HCT116 (cell line): ENCODE results near the gene S100A12. TPM values are rescaled to one million over a fixed set of nuclear protein-coding genes. Genes with fewer than 3 reads are reported as not detected.

Experiments
- ATAC-seq: fragments of 200-7000 bp; cut with Tn5 transposase; 2 replicates; pipeline ENCODE4 v1.9.1; 2020; ENCODE audit warnings: mild to moderate bottlenecking, moderate library complexity
- BruUV-seq: library from RNA; stranded (reverse); fragments of 400-500 nt; replicated peaks from 2 replicates; lab custom pipeline; 2021; lab: Mats Ljungman, UMichigan
- CTCF ChIA-PET: fragments of 300-600 bp; sonication (Branson Sonifier 250); formaldehyde crosslinking; loops from one replicate; lab custom pipeline; 2021; ENCODE audit warnings: antibody characterized with exemption; lab: Charles Lee
- POLR2A ChIA-PET: fragments of 300-600, 350-600 bp; sonication (Branson Sonifier 250); formaldehyde crosslinking; loops from one replicate; lab custom pipeline; 2021; ENCODE audit warnings: antibody characterized with exemption; lab: Charles Lee
- RAD21 ChIA-PET, 2 experiments: fragments of 300-600 bp; sonication (Branson Sonifier 250); formaldehyde crosslinking; loops; one replicate each; lab custom pipeline; 2023; ENCODE audit warnings: low total read pairs in 2 of 2; ENCODE audit not compliant: uncharacterized antibody in 2 of 2, unreplicated experiment in 2 of 2, low non-redundant PET in 1 of 2; lab: Charles Lee
- DNase-seq: peaks from one replicate; pipeline ENCODE4 v3.0.0-alpha.2; 2010; ENCODE audit warnings: low read depth, low spot score
- H2AFZ ChIP-seq: fragments of 200-600 bp; shearing (Covaris generic), sonication (generic); 2 replicates; pipeline ENCODE4 v1.6.1; 2017; ENCODE audit warnings: low read depth, mixed run types, mixed read lengths, antibody characterized with exemption, low read length; ENCODE audit not compliant: poor library complexity, severe bottlenecking
- H3K27ac ChIP-seq: 2 replicates; pipeline ENCODE4 v1.5.1; 2012; ENCODE audit warnings: low read depth, low read length
- H3K27me3 ChIP-seq: fragments of 200-600 bp; sonication (generic); 2 replicates; pipeline ENCODE4 v1.6.1; 2016; ENCODE audit warnings: mixed run types, low read length, mixed read lengths; ENCODE audit not compliant: insufficient read depth
- H3K36me3 ChIP-seq, 2 experiments: fragments of 200-500 bp in 1 of 2; fragments of 200-600 bp in 1 of 2; sonication (Bioruptor generic) in 1 of 2; sonication (generic) in 1 of 2; 2 replicates each; pipeline versions ENCODE4 v1.5.1 to v1.6.1; 2014 to 2016; ENCODE audit warnings: low read length in 2 of 2, inconsistent platforms in 1 of 2, mixed read lengths in 1 of 2, mixed run types in 1 of 2; ENCODE audit not compliant: insufficient read depth in 2 of 2, control insufficient read depth in 1 of 2
- H3K4me1 ChIP-seq, 2 experiments: fragments of 200-600 bp in 1 of 2; sonication (generic) in 1 of 2; 2 replicates each; pipeline versions ENCODE4 v1.5.1 to v1.6.1; 2012 to 2017; ENCODE audit warnings: low read length in 2 of 2, inconsistent platforms in 1 of 2, mild to moderate bottlenecking in 1 of 2, mixed read lengths in 1 of 2, mixed run types in 1 of 2, moderate library complexity in 1 of 2; ENCODE audit not compliant: insufficient read depth in 2 of 2, control insufficient read depth in 1 of 2
- H3K4me2 ChIP-seq: fragments of 200-600 bp; sonication (generic); 2 replicates; pipeline ENCODE4 v1.6.1; 2017; ENCODE audit warnings: mixed run types, low read length, mixed read lengths
- H3K4me3 ChIP-seq, 2 experiments: fragments of 200-600 bp in 1 of 2; sonication (generic) in 1 of 2; replicated peaks in 1 of 2; 2 replicates each; pipeline ENCODE4 v1.5.1; 2011 to 2016; ENCODE audit warnings: low read length in 2 of 2, control low read depth in 1 of 2, low read depth in 1 of 2, mild to moderate bottlenecking in 1 of 2, mixed read lengths in 1 of 2, mixed run types in 1 of 2
- H3K79me2 ChIP-seq: fragments of 200-600 bp; sonication (generic); 2 replicates; pipeline ENCODE4 v1.6.1; 2017; ENCODE audit warnings: mild to moderate bottlenecking, mixed run types, low read length, moderate library complexity, mixed read lengths; ENCODE audit not compliant: insufficient read depth
- H3K9ac ChIP-seq: fragments of 200-600 bp; sonication (generic); 2 replicates; pipeline ENCODE4 v1.6.1; 2016; ENCODE audit warnings: low read length, mixed read lengths
- H3K9me2 ChIP-seq: fragments of 200-600 bp; sonication (generic), shearing (Covaris generic); 2 replicates; pipeline ENCODE4 v1.6.1; 2017; ENCODE audit warnings: mixed run types, mild to moderate bottlenecking, moderate library complexity; ENCODE audit not compliant: insufficient read depth
- H3K9me3 ChIP-seq, 2 experiments: fragments of 200-500 bp in 1 of 2; fragments of 200-600 bp in 1 of 2; sonication (Bioruptor generic) in 1 of 2; sonication (generic) in 1 of 2; 2 replicates each; pipeline ENCODE4 v1.6.1; 2014 to 2017; ENCODE audit warnings: low read length in 2 of 2, mixed read lengths in 2 of 2, inconsistent platforms in 1 of 2, low read depth in 1 of 2, mild to moderate bottlenecking in 1 of 2, mixed run types in 1 of 2, moderate library complexity in 1 of 2; ENCODE audit not compliant: control insufficient read depth in 1 of 2, insufficient read depth in 1 of 2
- H4K20me1 ChIP-seq: fragments of 200-600 bp; sonication (generic), shearing (Covaris generic); 2 replicates; pipeline ENCODE4 v1.6.1; 2017; ENCODE audit warnings: mixed run types, mild to moderate bottlenecking, moderate library complexity; ENCODE audit not compliant: insufficient read depth
- CBX3 ChIP-seq: IDR thresholded peaks from 2 replicates; pipeline ENCODE4 v1.6.1; 2012; ENCODE audit warnings: low read depth
- CEBPB ChIP-seq: IDR thresholded peaks from 2 replicates; pipeline ENCODE4 v1.6.1; 2012; ENCODE audit warnings: low read depth
- CTCF ChIP-seq, 3 experiments: fragments of 200-600 bp in 1 of 3; sonication (generic) in 1 of 3; IDR thresholded peaks in 2 of 3; conservative IDR thresholded peaks in 1 of 3; 2 replicates each; pipeline ENCODE4 v1.5.1; 2012 to 2017; ENCODE audit warnings: low read depth in 2 of 3, low read length in 2 of 3, antibody characterized with exemption in 1 of 3, borderline replicate concordance in 1 of 3, control low read depth in 1 of 3, mild to moderate bottlenecking in 1 of 3, mixed read lengths in 1 of 3, mixed run types in 1 of 3, moderate library complexity in 1 of 3; ENCODE audit not compliant: insufficient read depth in 1 of 3
- EGR1 ChIP-seq: IDR thresholded peaks from 2 replicates; pipeline ENCODE4 v1.6.1; 2012; ENCODE audit warnings: low read depth
- ELF1 ChIP-seq: IDR thresholded peaks from 2 replicates; pipeline ENCODE4 v1.6.1; 2012; ENCODE audit warnings: low read depth, borderline replicate concordance
- EZH2 ChIP-seq: fragments of 200-600 bp; sonication (generic); IDR thresholded peaks from 2 replicates; pipeline ENCODE4 v1.6.1; 2017; ENCODE audit warnings: antibody characterized with exemption, mixed run types
- FOSL1 ChIP-seq: IDR thresholded peaks from 2 replicates; pipeline ENCODE4 v1.6.1; 2012; ENCODE audit warnings: low read depth
- JUND ChIP-seq: IDR thresholded peaks from 2 replicates; pipeline ENCODE4 v1.6.1; 2012
- POLR2A ChIP-seq: IDR thresholded peaks from 2 replicates; pipeline ENCODE4 v1.7.0; 2011; ENCODE audit warnings: borderline replicate concordance; ENCODE audit not compliant: insufficient read depth, insufficient read length; ENCODE audit errors: extremely low read depth
- RAD21 ChIP-seq: IDR thresholded peaks from 2 replicates; pipeline ENCODE4 v1.6.1; 2012; ENCODE audit warnings: low read depth, mild to moderate bottlenecking
- SIN3A ChIP-seq: IDR thresholded peaks from 2 replicates; pipeline ENCODE4 v1.6.1; 2012; ENCODE audit warnings: low read depth
- SP1 ChIP-seq: IDR thresholded peaks from 2 replicates; pipeline ENCODE4 v1.6.1; 2012; ENCODE audit warnings: low read depth
- SRF ChIP-seq: IDR thresholded peaks from 2 replicates; pipeline ENCODE4 v1.6.1; 2012; ENCODE audit warnings: low read depth
- TCF7L2 ChIP-seq: IDR thresholded peaks from 2 replicates; pipeline ENCODE4 v1.7.0; 2011; ENCODE audit warnings: borderline replicate concordance, inconsistent platforms; ENCODE audit not compliant: insufficient read depth, insufficient read length; ENCODE audit errors: extremely low read depth
- YY1 ChIP-seq: IDR thresholded peaks from 2 replicates; pipeline ENCODE4 v1.6.1; 2011; ENCODE audit warnings: low read length, low read depth, moderate library complexity, mild to moderate bottlenecking; ENCODE audit not compliant: insufficient replicate concordance; ENCODE audit errors: extremely low read depth
- ZFX ChIP-seq: fragments of 450-650 bp; IDR thresholded peaks from 2 replicates; pipeline ENCODE4 v1.6.1; 2017
- ZNF274 ChIP-seq: fragments of 200-500 bp; sonication (Bioruptor generic); IDR thresholded peaks from 2 replicates; pipeline ENCODE4 v1.6.1; 2014; ENCODE audit warnings: mild to moderate bottlenecking, low read depth, low read length, inconsistent platforms
- intact Hi-C: fragments of 100-400 bp; cut with micrococcal nuclease; formaldehyde crosslinking; loops from 2 replicates; pipeline ENCODE4 v1.10.0; 2022
- total RNA-seq: library from RNA; stranded (reverse); gene quantifications from one replicate; pipeline ENCODE4 v1.2.1, GENCODE V29; 2021; ENCODE audit not compliant: unreplicated experiment
- TF ChIP-seq, protein P1 (sequence below): IDR thresholded peaks from 2 replicates; pipeline ENCODE4 v1.6.1; 2011; ENCODE audit warnings: mild to moderate bottlenecking, low read length, moderate library complexity; ENCODE audit not compliant: insufficient replicate concordance; ENCODE audit errors: extremely low read depth

Gene S100A12
- total RNA-seq, 1 experiment from 2014 or later: not detected

- Histone ChIP-seq H3K36me3 (no peaks in the 10 kb centered on the region), H3K27me3 (peaks cover 7% of the 10 kb centered on the region), H3K27ac (no peak overlapping the region), H2AFZ (no peak overlapping the region), H4K20me1 (no peaks in the 10 kb centered on the region), H3K9me3 (no peaks in the 10 kb centered on the region), H3K4me1 (no peaks in the 10 kb centered on the region; a peak in 1 of 4 replicates), H3K9me2 (no peaks in the 10 kb centered on the region), H3K4me3 (no peak overlapping the region), H3K9ac (no peak overlapping the region), H3K79me2 (no peaks in the 10 kb centered on the region), H3K4me2 (no peak overlapping the region)
- DNase-seq (no peak), ATAC-seq (no peak)
- RAD21 ChIA-PET: no interaction called here
- no TSS peak for BruUV-seq
- CTCF ChIA-PET: interaction anchor here (1.1 kb wide), 1 partner anchor 136 kb away, joined by 5 read pairs; no protein-coding TSS in a partner anchor
- POLR2A ChIA-PET: no interaction called here
- TF ChIP-seq EZH2: no peak
- no peak for TF ChIP-seq FOSL1
- TF ChIP-seq, protein P1, sequence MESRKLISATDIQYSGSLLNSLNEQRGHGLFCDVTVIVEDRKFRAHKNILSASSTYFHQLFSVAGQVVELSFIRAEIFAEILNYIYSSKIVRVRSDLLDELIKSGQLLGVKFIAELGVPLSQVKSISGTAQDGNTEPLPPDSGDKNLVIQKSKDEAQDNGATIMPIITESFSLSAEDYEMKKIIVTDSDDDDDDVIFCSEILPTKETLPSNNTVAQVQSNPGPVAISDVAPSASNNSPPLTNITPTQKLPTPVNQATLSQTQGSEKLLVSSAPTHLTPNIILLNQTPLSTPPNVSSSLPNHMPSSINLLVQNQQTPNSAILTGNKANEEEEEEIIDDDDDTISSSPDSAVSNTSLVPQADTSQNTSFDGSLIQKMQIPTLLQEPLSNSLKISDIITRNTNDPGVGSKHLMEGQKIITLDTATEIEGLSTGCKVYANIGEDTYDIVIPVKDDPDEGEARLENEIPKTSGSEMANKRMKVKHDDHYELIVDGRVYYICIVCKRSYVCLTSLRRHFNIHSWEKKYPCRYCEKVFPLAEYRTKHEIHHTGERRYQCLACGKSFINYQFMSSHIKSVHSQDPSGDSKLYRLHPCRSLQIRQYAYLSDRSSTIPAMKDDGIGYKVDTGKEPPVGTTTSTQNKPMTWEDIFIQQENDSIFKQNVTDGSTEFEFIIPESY: no peak
- no peak for TF ChIP-seq EGR1
- no peak for TF ChIP-seq POLR2A
- TF ChIP-seq SP1: no peak
- TF ChIP-seq TCF7L2: no peak
- TF ChIP-seq YY1: no peak
- TF ChIP-seq SRF: no peak
- no peak for TF ChIP-seq CTCF (IDR thresholded peaks at IDR 0.05 in 2 of 3, conservative IDR thresholded peaks at IDR 0.05 in 1 of 3; ENCODE audit: borderline replicate concordance in 1 of 3, insufficient read depth in 1 of 3, low read depth in 2 of 3, low read length in 2 of 3)
- no peak for TF ChIP-seq SIN3A
- no peak for TF ChIP-seq CBX3
- TF ChIP-seq ZNF274: no peak
- no peak for TF ChIP-seq ELF1
- TF ChIP-seq JUND: no peak
- no peak for TF ChIP-seq ZFX
- no peak for TF ChIP-seq CEBPB
- no peak for TF ChIP-seq RAD21
- intact Hi-C loops: no loop called here
Observed at GRCh38 chr1:153358691-153358975, 16.8 kb downstream of the S100A12 start.
